Measurements from ENCODE around the gene ESR2. TPM values are rescaled to one million over a fixed set of nuclear protein-coding genes. Genes with fewer than 3 reads are reported as not detected.

The ESR2 gene
- total and polyA plus RNA-seq, 2 of the 8 experiments (the other 6 are each of a cell fraction or from before 2014, with no cell fraction given), result 0.19 to 0.23 TPM

DNA sequence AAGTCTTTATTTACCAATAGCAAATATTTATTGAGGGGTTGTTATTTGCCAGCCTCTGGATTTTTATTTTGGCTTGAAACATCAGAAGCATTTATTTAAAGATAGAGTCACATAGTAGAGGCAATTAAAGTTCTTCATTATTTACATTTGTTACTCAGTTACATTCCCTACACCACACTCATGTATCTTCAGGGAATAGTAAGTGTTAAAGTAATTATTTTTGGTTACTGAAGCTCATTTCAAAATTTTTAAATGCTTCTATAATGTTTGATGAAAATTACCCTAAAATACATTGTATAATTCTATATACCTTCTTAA is 205.6 kb downstream of the ESR2 start (continued):
- TF ChIP-seq, protein P1, sequence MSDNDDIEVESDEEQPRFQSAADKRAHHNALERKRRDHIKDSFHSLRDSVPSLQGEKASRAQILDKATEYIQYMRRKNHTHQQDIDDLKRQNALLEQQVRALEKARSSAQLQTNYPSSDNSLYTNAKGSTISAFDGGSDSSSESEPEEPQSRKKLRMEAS (IDR thresholded peaks at IDR 0.05), result no peak
